NCI-H2081 (cell line): ENCODE data around the gene GPS1.
A peak's percentile ranks its signal among the peaks of the same experiment; 100 is the strongest.

Experiments used
- DNase-seq, 2 experiments: peaks; one replicate each; lab custom pipeline; 2025; lab: John Stamatoyannopoulos, UW

Gene GPS1

GRCh38 chr17:82103553-82104451, 52.1 kb downstream of the GPS1 start:
- DNase-seq = no peak

GRCh38 chr17:82104797-82105416, 53.2 kb downstream of the GPS1 start:
- no peak for DNase-seq

GRCh38 chr17:82105417-82105881, 53.8 kb downstream of the GPS1 start:
- no peak for DNase-seq

DNA sequence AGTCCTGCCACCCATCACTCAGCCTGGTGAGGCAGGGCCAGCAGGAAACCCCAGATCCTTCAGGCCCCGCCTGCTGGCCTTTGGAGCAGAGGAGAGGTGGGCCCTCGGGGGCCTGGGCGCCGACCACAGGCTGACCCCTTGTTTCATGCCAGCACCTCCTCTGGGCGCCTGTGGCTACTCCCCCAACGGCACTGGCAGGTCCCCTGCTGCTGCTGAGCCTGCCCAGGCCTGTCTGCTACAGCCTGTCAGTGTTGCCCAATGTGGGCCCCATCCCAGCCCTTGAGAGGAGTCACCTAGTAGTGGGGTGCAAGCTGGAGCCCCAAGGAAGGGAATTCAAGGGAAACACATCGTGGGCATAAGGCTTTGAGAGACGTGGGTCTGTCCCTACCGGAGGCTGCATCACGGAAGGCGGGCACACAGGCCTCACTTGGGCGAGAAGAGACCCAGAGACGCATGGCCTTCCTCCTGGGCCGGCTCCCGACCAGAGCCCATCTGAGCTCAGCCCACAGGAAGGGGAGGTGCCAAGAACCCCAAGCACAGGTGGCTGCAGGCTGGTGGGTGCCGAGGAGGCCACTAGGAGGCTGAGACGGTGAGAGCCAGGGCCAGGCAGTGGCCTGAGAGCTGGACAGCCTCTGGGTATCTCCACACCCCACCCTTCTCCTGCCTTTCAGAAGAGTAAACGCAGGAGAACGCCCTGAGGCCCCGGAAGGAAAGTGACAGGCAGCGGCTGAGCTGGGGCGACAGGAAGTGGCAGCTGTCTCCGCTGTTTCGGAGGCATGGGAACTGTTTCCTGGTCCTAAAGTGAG, 54.4 kb downstream of the GPS1 start:
- peak; percentile 82 to 83 for DNase-seq

DNA sequence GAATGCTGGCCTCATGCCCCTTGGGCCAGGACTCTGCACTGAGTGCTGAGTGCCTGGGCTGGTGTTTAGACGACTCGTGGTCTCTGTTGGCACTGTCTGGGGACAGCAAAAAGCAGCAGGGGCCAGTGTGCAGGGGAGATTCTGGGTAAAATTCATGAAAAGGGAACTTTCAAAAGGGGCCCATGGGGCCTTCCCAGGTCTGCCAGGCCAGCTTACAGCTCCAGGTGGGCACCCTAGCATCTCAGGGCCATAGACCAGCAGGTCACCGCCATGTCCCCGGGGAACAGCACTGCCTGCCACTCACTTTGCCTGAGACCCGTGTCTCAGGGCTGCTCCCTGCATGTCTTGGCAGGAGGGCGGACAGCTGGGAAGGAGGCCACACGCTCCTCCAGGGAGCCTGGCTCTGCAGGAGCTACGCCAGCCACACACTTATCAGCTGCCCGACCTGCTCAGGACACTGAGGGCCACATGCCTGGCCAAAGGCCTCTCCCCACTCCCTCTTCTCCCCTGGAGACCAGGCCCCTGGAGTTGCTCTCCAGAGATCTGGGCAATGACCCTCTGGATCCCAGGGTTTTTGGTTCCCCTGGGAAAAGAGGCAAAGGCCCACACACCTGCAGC, 55.1 kb downstream of the GPS1 start:
- DNase-seq = no peak
